Upper lobe of right lung (tissue), 1 donor: ENCODE measurements around the gene E2F2. TPM values are rescaled to one million over a fixed set of nuclear protein-coding genes. Genes with fewer than 3 reads are reported as not detected.

ENCODE experiments used
- ATAC-seq: fragments of 200-7000 bp; cut with Tn5 transposase; one replicate; pipeline ENCODE4 v1.9.1; 2020; ENCODE audit warnings: mild to moderate bottlenecking, moderate library complexity
- DNase-seq: peaks from one replicate; pipeline ENCODE4 v3.0.0-alpha.2; 2020
- H3K27ac ChIP-seq: fragments of 200-600 bp; one replicate; pipeline ENCODE4 v1.8.0; 2022
- H3K27me3 ChIP-seq: fragments of 200-600 bp; one replicate; pipeline ENCODE4 v1.8.0; 2022; ENCODE audit warnings: mild to moderate bottlenecking
- H3K36me3 ChIP-seq: fragments of 200-600 bp; one replicate; pipeline ENCODE4 v1.8.0; 2022
- H3K4me1 ChIP-seq: fragments of 200-600 bp; one replicate; pipeline ENCODE4 v1.8.0; 2022
- H3K4me3 ChIP-seq: fragments of 200-600 bp; one replicate; pipeline ENCODE4 v1.8.0; 2022; ENCODE audit warnings: mild to moderate bottlenecking
- H3K9me3 ChIP-seq: fragments of 200-600 bp; one replicate; pipeline ENCODE4 v1.8.0; 2022
- intact Hi-C: fragments of 100-400 bp; cut with DNase I; formaldehyde crosslinking; loops from one replicate; pipeline ENCODE4 v1.11.0; 2022
- total RNA-seq: library from RNA; stranded (reverse); fragmentation: NEBNext Ultra II Directional; extraction: Animal tissue kit (Norgen Biotek cat#: 25700); gene quantifications from one replicate; pipeline ENCODE4 v1.2.1, GENCODE V29; 2021
- TF ChIP-seq, protein P1 (sequence below): fragments of 200-600 bp; IDR thresholded peaks from one replicate; pipeline ENCODE4 v1.8.0; 2022; ENCODE audit warnings: antibody characterized with exemption
- donor health status: DM: no; HTN: yes; CAD: no; lungs with severe emphysema.

E2F2 gene
- total RNA-seq, 1 donor from 2014 or later = 0.32 TPM

DNA sequence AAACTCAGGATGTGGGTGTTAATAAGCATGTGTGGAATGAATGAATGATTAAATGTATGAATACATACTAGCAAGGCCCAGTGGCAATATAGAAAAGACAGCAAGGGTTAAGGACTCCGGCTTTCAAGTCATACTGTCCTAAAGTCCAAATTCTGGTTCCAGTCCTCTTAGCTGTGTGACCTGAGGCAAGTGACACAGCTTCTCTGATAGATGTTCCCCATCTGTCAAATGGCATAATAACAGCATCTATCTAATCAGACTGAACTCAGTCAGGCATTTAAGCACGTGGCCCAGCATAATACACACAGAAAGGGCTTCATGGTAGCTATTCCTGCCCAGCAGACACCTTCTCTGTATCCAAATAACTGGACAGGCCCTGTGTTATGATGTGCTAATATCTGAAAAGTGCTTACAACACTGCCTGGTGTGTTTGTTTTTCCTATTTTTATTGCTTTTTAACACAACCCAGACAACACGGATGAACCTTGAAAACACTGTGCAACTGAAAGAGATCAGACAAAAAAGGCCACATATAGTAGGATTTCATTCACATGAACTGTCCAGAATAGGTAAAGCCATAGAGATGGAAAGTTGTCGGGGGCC lies 59.5 kb downstream of the E2F2 start:
- no peak for DNase-seq
- peaks cover 13% of the 10 kb centered on the region for H3K4me1 ChIP-seq
- H3K9me3 ChIP-seq = no peaks in the 10 kb centered on the region
- H3K27me3 ChIP-seq = no peaks in the 10 kb centered on the region
- TF ChIP-seq, protein P1, sequence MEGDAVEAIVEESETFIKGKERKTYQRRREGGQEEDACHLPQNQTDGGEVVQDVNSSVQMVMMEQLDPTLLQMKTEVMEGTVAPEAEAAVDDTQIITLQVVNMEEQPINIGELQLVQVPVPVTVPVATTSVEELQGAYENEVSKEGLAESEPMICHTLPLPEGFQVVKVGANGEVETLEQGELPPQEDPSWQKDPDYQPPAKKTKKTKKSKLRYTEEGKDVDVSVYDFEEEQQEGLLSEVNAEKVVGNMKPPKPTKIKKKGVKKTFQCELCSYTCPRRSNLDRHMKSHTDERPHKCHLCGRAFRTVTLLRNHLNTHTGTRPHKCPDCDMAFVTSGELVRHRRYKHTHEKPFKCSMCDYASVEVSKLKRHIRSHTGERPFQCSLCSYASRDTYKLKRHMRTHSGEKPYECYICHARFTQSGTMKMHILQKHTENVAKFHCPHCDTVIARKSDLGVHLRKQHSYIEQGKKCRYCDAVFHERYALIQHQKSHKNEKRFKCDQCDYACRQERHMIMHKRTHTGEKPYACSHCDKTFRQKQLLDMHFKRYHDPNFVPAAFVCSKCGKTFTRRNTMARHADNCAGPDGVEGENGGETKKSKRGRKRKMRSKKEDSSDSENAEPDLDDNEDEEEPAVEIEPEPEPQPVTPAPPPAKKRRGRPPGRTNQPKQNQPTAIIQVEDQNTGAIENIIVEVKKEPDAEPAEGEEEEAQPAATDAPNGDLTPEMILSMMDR = no peak
- H3K36me3 ChIP-seq = no peaks in the 10 kb centered on the region
- no peak overlapping the region for H3K27ac ChIP-seq
- ATAC-seq = no peak
- intact Hi-C loops = no loop called here
- no peak overlapping the region for H3K4me3 ChIP-seq

GRCh38 chr1:23470282-23471070 lies 60.6 kb downstream of the E2F2 start:
- DNase-seq (no peak), ATAC-seq (peak; percentile 42)
- intact Hi-C loops = no loop called here
- Histone ChIP-seq H3K9me3 (no peaks in the 10 kb centered on the region), H3K4me1 (peaks cover 13% of the 10 kb centered on the region), H3K4me3 (no peak overlapping the region), H3K27ac (no peak overlapping the region), H3K27me3 (no peaks in the 10 kb centered on the region), H3K36me3 (no peaks in the 10 kb centered on the region)
- TF ChIP-seq, protein P1 = no peak

- no peak overlapping the region for H3K4me3 ChIP-seq
- H3K36me3 ChIP-seq = no peaks in the 10 kb centered on the region
- intact Hi-C loops = no loop called here
- DNase-seq (no peak), ATAC-seq (no peak)
- H3K27ac ChIP-seq = no peak overlapping the region
- no peaks in the 10 kb centered on the region for H3K27me3 ChIP-seq
- TF ChIP-seq, protein P1 = no peak
- H3K4me1 ChIP-seq = peaks cover 5% of the 10 kb centered on the region
- no peaks in the 10 kb centered on the region for H3K9me3 ChIP-seq
Measured at GRCh38 chr1:23469372-23469982, 61.6 kb downstream of the E2F2 start.

DNA sequence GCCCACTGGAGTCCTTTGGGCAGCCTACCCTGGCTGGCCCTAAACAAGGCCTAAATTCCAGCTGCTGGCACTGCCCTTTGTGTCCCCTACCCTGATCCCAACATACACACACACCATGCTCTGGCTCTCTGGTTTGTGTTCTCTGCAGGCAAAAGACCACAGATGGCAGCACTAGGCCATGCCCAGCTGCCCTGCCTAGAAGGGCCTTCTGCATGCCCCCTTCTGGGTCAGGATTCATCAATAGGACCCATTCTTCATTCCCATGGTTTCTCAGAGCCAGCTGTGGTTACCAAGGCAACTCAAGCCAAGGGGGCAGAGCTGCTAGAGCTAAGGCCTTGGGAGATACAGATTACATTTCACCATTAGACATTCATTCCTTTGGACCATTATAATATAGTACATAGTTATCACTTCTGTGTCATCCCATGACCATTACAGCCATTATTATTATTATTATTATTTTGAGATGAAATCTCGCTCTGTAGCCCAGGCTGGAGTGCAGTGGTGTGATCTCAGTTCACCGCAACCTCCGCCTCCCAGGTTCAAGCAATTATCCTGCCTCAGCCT lies 64.5 kb downstream of the E2F2 start:
- DNase-seq (no peak), ATAC-seq (no peak)
- TF ChIP-seq, protein P1 = no peak
- Histone ChIP-seq H3K27ac (no peak overlapping the region), H3K27me3 (no peaks in the 10 kb centered on the region), H3K4me3 (no peak overlapping the region), H3K36me3 (no peaks in the 10 kb centered on the region), H3K9me3 (no peaks in the 10 kb centered on the region), H3K4me1 (peaks cover 5% of the 10 kb centered on the region)
- intact Hi-C loops = no loop called here

GRCh38 chr1:23463286-23463685 lies 67.7 kb downstream of the E2F2 start:
- intact Hi-C loops = no loop called here
- no peaks in the 10 kb centered on the region for H3K27me3 ChIP-seq
- no peaks in the 10 kb centered on the region for H3K36me3 ChIP-seq
- no peak overlapping the region for H3K4me3 ChIP-seq
- TF ChIP-seq, protein P1 = no peak
- ATAC-seq (no peak), DNase-seq (no peak)
- H3K27ac ChIP-seq = no peak overlapping the region
- no peaks in the 10 kb centered on the region for H3K9me3 ChIP-seq
- H3K4me1 ChIP-seq = no peaks in the 10 kb centered on the region
